Upper lobe of left lung (tissue), 6 donors: ENCODE data around the gene KAZN. TPM values are rescaled to one million over a fixed set of nuclear protein-coding genes. Genes with fewer than 3 reads are reported as not detected.

Experiments used
- ATAC-seq, 2 donors: fragments of 200-7000 bp; cut with Tn5 transposase; one replicate each; pipeline ENCODE4 v1.9.1; 2022; ENCODE audit warnings: mild to moderate bottlenecking in 2 of 2, moderate library complexity in 2 of 2; ENCODE audit not compliant: low FRiP score in 2 of 2
- DNase-seq, 2 donors: peaks; one replicate each; pipeline ENCODE4 v3.0.0-alpha.2; 2019 to 2020
- H3K27ac ChIP-seq, 4 donors: fragments of 200-600 bp; sonication (generic); one replicate each; pipeline ENCODE4 v1.5.1; 2016 to 2019
- H3K27me3 ChIP-seq, 4 donors: fragments of 200-600 bp; sonication (generic); one replicate each; pipeline ENCODE4 v1.5.1; 2017 to 2019
- H3K36me3 ChIP-seq, 4 donors: fragments of 200-600 bp; sonication (generic); one replicate each; pipeline ENCODE4 v1.5.1; 2016 to 2019
- H3K4me1 ChIP-seq, 4 donors: fragments of 200-600 bp; sonication (generic); one replicate each; pipeline ENCODE4 v1.5.1; 2018 to 2019
- H3K4me3 ChIP-seq, 4 donors: fragments of 200-600 bp; sonication (generic); one replicate each; pipeline ENCODE4 v1.5.1; 2017 to 2019; ENCODE audit warnings: mild to moderate bottlenecking in 2 of 4, moderate library complexity in 1 of 4
- H3K9me3 ChIP-seq, 4 donors: fragments of 200-600 bp; sonication (generic); one replicate each; pipeline ENCODE4 v1.5.1; 2018 to 2019
- CTCF ChIP-seq, 6 experiments: fragments of 450-650 bp in 4 of 6; fragments of 200-600 bp in 2 of 6; sonication (generic) in 2 of 6; IDR thresholded peaks; one replicate each; pipeline ENCODE4 v1.5.1; 2016 to 2019; ENCODE audit warnings: antibody characterized with exemption in 6 of 6
- EP300 ChIP-seq, 4 donors: sonication (generic); formaldehyde crosslinking; IDR thresholded peaks; one replicate each; pipeline ENCODE4 v1.5.1; 2017; ENCODE audit warnings: antibody characterized with exemption in 4 of 4, control low read depth in 2 of 4
- POLR2A ChIP-seq, 4 donors: fragments of 450-650 bp; IDR thresholded peaks; one replicate each; pipeline ENCODE4 v1.5.1; 2016 to 2017; ENCODE audit warnings: antibody characterized with exemption in 4 of 4, mild to moderate bottlenecking in 2 of 4
- POLR2AphosphoS5 ChIP-seq, 2 donors: sonication (generic); formaldehyde crosslinking; IDR thresholded peaks; one replicate each; pipeline ENCODE4 v1.5.1; 2017; ENCODE audit warnings: antibody characterized with exemption in 2 of 2
- WGBS, 2 donors: methylation state at CpG; one replicate each; pipeline ENCODE4 v1.1.5; 2017 to 2018; 5-methylcytosine and 5-hydroxymethylcytosine counted together
- total RNA-seq, 6 donors: library from RNA; depleted of rRNA in 4 of 6; stranded (reverse); fragments of >200 nt in 4 of 6; gene quantifications; one replicate each; pipeline versions ENCODE4 v1.1.0 to v1.2.1, GENCODE V29; 2016 to 2021
- donor health status: DM: no; HTN: no; CAD: no; lungs with moderate emphysema.
- donor health status: DM: no; HTN: yes; CAD: no; lungs with severe emphysema.

Gene KAZN
- total RNA-seq, 6 donors from 2014 or later = 11.5 to 30.0 (median 17.6) TPM

DNA sequence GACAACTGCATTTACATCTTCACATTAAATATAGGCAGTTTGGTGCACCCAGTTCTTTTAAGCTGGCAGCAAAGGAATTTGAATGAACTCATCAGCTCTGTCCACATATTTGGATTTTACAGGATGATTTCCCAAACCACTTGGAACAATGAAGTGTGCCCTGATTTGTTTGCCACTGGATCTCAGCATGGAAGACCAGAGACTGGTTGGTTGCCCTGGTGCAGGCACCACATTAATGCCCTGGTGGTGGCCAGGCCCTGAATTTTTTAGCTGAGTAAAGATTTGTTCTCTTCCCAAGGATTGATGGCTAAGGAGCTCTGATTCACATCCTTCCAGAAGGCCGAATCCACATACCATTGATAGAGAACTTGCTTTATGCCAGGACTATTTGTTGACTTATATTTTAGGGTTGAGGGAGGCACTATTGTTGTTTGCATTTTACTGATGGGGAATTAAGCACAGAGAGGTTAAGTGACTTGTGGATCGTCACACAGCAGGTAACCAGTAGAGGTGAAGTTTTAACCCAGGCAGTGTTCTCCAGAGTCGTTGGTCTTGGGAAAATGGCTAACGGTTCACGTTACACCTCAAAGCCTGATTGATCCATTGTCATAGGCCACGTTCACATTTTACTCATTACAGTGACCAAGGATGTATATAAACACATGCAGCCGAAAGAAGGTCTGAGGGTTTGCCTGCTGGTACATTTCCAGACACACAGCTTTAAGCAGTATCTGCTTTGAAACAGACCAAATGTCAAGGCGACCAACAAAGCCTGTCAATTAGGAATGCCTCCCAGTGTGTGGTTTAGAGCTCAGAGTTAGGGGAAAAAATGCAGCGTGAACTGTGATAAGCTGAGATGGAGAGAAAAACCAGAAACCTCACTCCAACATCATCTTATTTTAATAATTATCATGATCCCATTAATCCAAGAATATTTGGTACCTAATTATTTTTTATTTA is 50.7 kb downstream of the KAZN start:
- no peaks in the 10 kb centered on the region for H3K27me3 ChIP-seq
- H3K27ac ChIP-seq = no peak overlapping the region
- H3K4me3 ChIP-seq = no peak overlapping the region
- H3K4me1 ChIP-seq = no peaks in the 10 kb centered on the region
- no peak for DNase-seq
- ATAC-seq = no peak
- WGBS, 2 donors = 72 to 76% methylated on average over 9 of the region's 9 CpGs
- H3K9me3 ChIP-seq = no peaks in the 10 kb centered on the region
- H3K36me3 ChIP-seq = no peaks in the 10 kb centered on the region
- TF ChIP-seq POLR2A (IDR thresholded peaks at IDR 0.05) (no peak), EP300 (IDR thresholded peaks at IDR 0.05) (no peak)

- WGBS, 2 donors = 86 to 96% methylated on average over 1 of the region's 1 CpG
- TF ChIP-seq EP300 (IDR thresholded peaks at IDR 0.05) (no peak), POLR2AphosphoS5 (IDR thresholded peaks at IDR 0.05) (no peak), POLR2A (IDR thresholded peaks at IDR 0.05) (no peak), CTCF (IDR thresholded peaks at IDR 0.05) (no peak)
- H3K27ac ChIP-seq = no peak overlapping the region
- H3K4me3 ChIP-seq = no peak overlapping the region
- no peaks in the 10 kb centered on the region for H3K4me1 ChIP-seq
- ATAC-seq (no peak), DNase-seq (no peak)
- H3K9me3 ChIP-seq = no peaks in the 10 kb centered on the region
- no peaks in the 10 kb centered on the region for H3K36me3 ChIP-seq
- H3K27me3 ChIP-seq = no peaks in the 10 kb centered on the region
Observed at GRCh38 chr1:14649976-14650375, 51.5 kb downstream of the KAZN start.

- no peak for TF ChIP-seq CTCF (IDR thresholded peaks at IDR 0.05)
- no peak for TF ChIP-seq POLR2A (IDR thresholded peaks at IDR 0.05)
- TF ChIP-seq EP300 (IDR thresholded peaks at IDR 0.05) = no peak
- no peak for TF ChIP-seq POLR2AphosphoS5 (IDR thresholded peaks at IDR 0.05)
- no peak overlapping the region for H3K27ac ChIP-seq
- no peaks in the 10 kb centered on the region for H3K27me3 ChIP-seq
- H3K4me3 ChIP-seq = no peak overlapping the region
- ATAC-seq = no peak
- no peak for DNase-seq
- no peaks in the 10 kb centered on the region for H3K9me3 ChIP-seq
- WGBS, 2 donors = 70 to 72% methylated on average over 3 of the region's 3 CpGs
- no peaks in the 10 kb centered on the region for H3K36me3 ChIP-seq
- no peaks in the 10 kb centered on the region for H3K4me1 ChIP-seq
Observed at GRCh38 chr1:14650951-14651350, 52.5 kb downstream of the KAZN start.

GRCh38 chr1:14652840-14653239 is 54.4 kb downstream of the KAZN start:
- H3K27ac ChIP-seq = no peak overlapping the region

More at GRCh38 chr1:14652840-14653239, 54.4 kb downstream of the KAZN start:
- no peak overlapping the region for H3K4me3 ChIP-seq
- H3K4me1 ChIP-seq = no peaks in the 10 kb centered on the region
- no peaks in the 10 kb centered on the region for H3K27me3 ChIP-seq
- TF ChIP-seq CTCF (IDR thresholded peaks at IDR 0.05) = no peak
- no peak for TF ChIP-seq POLR2AphosphoS5 (IDR thresholded peaks at IDR 0.05)
- no peak for TF ChIP-seq EP300 (IDR thresholded peaks at IDR 0.05)
- no peak for TF ChIP-seq POLR2A (IDR thresholded peaks at IDR 0.05)
- no peaks in the 10 kb centered on the region for H3K9me3 ChIP-seq
- ATAC-seq = no peak
- H3K36me3 ChIP-seq = no peaks in the 10 kb centered on the region
- WGBS, 2 donors = 73 to 77% methylated on average over 3 of the region's 3 CpGs
- DNase-seq = no peak
